Measurements from ENCODE around the gene SRBD1. TPM values are rescaled to one million over a fixed set of nuclear protein-coding genes. Genes with fewer than 3 reads are reported as not detected.

SRBD1 gene
- total and polyA plus RNA-seq, 7 experiments from 2014 or later, result 14.0 to 28.1 (median 19.6) TPM

GRCh38 chr2:45607701-45608100 lies 3.4 kb downstream of the SRBD1 start:
- no peaks in the 10 kb centered on the region for H3K9me3 ChIP-seq (ENCODE audit: control insufficient read depth in 2 of 3, low read length in 3 of 3)
- CTCF ChIA-PET, result no interaction called here
- ATAC-seq (no peak), DNase-seq (no peak)
- H3K4me1 ChIP-seq (ENCODE audit: control insufficient read depth in 2 of 2, insufficient read depth in 2 of 2, low read length in 2 of 2), result peaks cover 0 to 7% of the 10 kb centered on the region in 2 donors
- H3K9me3 Mint-ChIP-seq, result no peaks in the 10 kb centered on the region
- peaks cover 0 to 6% (median 0%) of the 10 kb centered on the region in 3 experiments for H3K36me3 ChIP-seq (ENCODE audit: control insufficient read depth in 2 of 3, insufficient read depth in 3 of 3, low read length in 3 of 3)
- no peaks in the 10 kb centered on the region for H3K27me3 ChIP-seq (ENCODE audit: control insufficient read depth in 2 of 2, insufficient read depth in 2 of 2, low read length in 2 of 2)
- no peak overlapping the region for H3K4me3 ChIP-seq (ENCODE audit: low read length)
- H3K4me3 Mint-ChIP-seq, result no peak overlapping the region
- no peaks in the 10 kb centered on the region for H3K27me3 Mint-ChIP-seq
- H3K36me3 Mint-ChIP-seq, result peaks cover 5 to 24% (median 14%) of the 10 kb centered on the region in 5 donors
- POLR2A ChIA-PET, result interaction anchor here (0.7 kb wide), 1 partner anchor 28 kb away, joined by 4 read pairs; no protein-coding TSS in a partner anchor
- no peak overlapping the region for H3K27ac ChIP-seq (ENCODE audit: low read depth, low read length)
- H3K27ac Mint-ChIP-seq, result peak overlapping the region in 3 of 9 donors; percentile 3 to 48 (median 22)
- intact Hi-C loops (cut with micrococcal nuclease), result no loop called here
- H3K4me1 Mint-ChIP-seq, result peaks cover 13 to 47% (median 31%) of the 10 kb centered on the region in 7 donors

GRCh38 chr2:45606796-45607195 lies 4.3 kb downstream of the SRBD1 start:
- Histone ChIP-seq H3K27ac (ENCODE audit: low read depth, low read length) (no peak overlapping the region), H3K4me1 (ENCODE audit: control insufficient read depth in 2 of 2, insufficient read depth in 2 of 2, low read length in 2 of 2) (peaks cover 0 to 7% of the 10 kb centered on the region in 2 donors), H3K9me3 (ENCODE audit: control insufficient read depth in 2 of 3, low read length in 3 of 3) (no peaks in the 10 kb centered on the region), H3K36me3 (ENCODE audit: control insufficient read depth in 2 of 3, insufficient read depth in 3 of 3, low read length in 3 of 3) (peaks cover 0 to 12% (median 0%) of the 10 kb centered on the region in 3 experiments), H3K4me3 (ENCODE audit: low read length) (no peak overlapping the region), H3K27me3 (ENCODE audit: control insufficient read depth in 2 of 2, insufficient read depth in 2 of 2, low read length in 2 of 2) (no peaks in the 10 kb centered on the region)
- no peak overlapping the region for H3K4me3 Mint-ChIP-seq
- ChIA-PET CTCF (no interaction called here), POLR2A (interaction anchor here (0.7 kb wide), 1 partner anchor 27 kb away, joined by 4 read pairs; no protein-coding TSS in a partner anchor)
- DNase-seq, result no peak
- H3K9me3 Mint-ChIP-seq, result no peaks in the 10 kb centered on the region
- peaks cover 8 to 31% (median 14%) of the 10 kb centered on the region in 5 donors for H3K36me3 Mint-ChIP-seq
- intact Hi-C loops (cut with micrococcal nuclease), result no loop called here
- no peaks in the 10 kb centered on the region for H3K27me3 Mint-ChIP-seq
- peaks cover 13 to 47% (median 31%) of the 10 kb centered on the region in 7 donors for H3K4me1 Mint-ChIP-seq
- ATAC-seq, result no peak
- H3K27ac Mint-ChIP-seq, result no peak overlapping the region

DNA sequence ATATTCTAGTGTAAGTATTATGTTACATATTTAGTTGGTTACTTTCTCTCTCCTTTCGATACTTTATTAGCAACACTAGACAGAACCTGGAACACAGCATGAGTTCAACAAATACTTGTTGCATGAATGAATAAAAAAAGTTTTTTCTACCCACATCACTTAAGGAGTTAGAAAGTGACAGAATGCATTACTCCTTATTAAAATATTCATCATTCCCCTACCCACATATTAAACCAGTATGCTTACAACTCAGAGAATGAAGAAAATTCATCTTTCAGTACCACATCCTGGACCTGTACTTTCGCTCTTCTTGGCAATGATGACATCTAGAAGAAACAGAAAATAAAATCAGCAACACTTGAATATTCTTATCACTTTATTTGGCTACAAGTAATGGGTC lies 6.0 kb downstream of the SRBD1 start:
- peaks cover 0 to 4% of the 10 kb centered on the region in 2 donors for H3K4me1 ChIP-seq (ENCODE audit: control insufficient read depth in 2 of 2, insufficient read depth in 2 of 2, low read length in 2 of 2)
- no peaks in the 10 kb centered on the region for H3K27me3 ChIP-seq (ENCODE audit: control insufficient read depth in 2 of 2, insufficient read depth in 2 of 2, low read length in 2 of 2)
- H3K36me3 ChIP-seq (ENCODE audit: control insufficient read depth in 2 of 3, insufficient read depth in 3 of 3, low read length in 3 of 3), result peaks cover 0 to 26% (median 0%) of the 10 kb centered on the region in 3 experiments
- H3K9me3 ChIP-seq (ENCODE audit: control insufficient read depth in 2 of 3, low read length in 3 of 3), result no peaks in the 10 kb centered on the region
- Mint-ChIP-seq H3K27me3 (no peaks in the 10 kb centered on the region), H3K36me3 (peaks cover 13 to 47% (median 24%) of the 10 kb centered on the region in 5 donors), H3K4me3 (no peak overlapping the region), H3K27ac (no peak overlapping the region), H3K4me1 (peaks cover 12 to 36% (median 24%) of the 10 kb centered on the region in 7 donors), H3K9me3 (no peaks in the 10 kb centered on the region)
- intact Hi-C loops (cut with micrococcal nuclease), result no loop called here
- no peak overlapping the region for H3K4me3 ChIP-seq (ENCODE audit: low read length)
- DNase-seq (no peak), ATAC-seq (no peak)
- no peak overlapping the region for H3K27ac ChIP-seq (ENCODE audit: low read depth, low read length)
- CTCF ChIA-PET, result no interaction called here
- POLR2A ChIA-PET, result no interaction called here

DNA sequence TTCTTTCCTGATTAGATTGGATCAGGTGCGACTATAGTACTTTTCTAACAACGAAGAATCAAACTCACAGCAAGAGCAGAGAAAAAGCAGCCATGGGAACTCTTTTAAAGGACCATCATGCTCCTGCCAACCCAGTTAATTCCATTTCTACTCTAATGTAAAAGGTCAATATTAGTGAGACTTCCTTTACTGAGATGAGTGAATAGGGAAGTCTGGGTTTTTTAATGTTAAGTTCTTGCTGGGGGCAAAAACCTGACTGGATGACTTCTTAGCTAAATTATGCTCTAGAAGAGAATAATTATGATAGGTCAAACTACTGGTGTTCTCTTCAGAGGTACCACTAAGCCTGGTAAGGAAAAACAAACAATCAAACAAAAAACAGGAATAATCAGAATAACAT lies 8.4 kb downstream of the SRBD1 start:
- intact Hi-C loops (cut with micrococcal nuclease), result no loop called here
- H3K36me3 Mint-ChIP-seq, result peaks cover 21 to 72% (median 30%) of the 10 kb centered on the region in 5 donors

GRCh38 chr2:45598545-45598944 lies 12.5 kb downstream of the SRBD1 start:
- Mint-ChIP-seq H3K9me3 (no peaks in the 10 kb centered on the region), H3K4me1 (peaks cover 0 to 28% (median 8%) of the 10 kb centered on the region in 7 donors), H3K27ac (peak overlapping the region in 1 of 9 donors; percentile 43), H3K27me3 (no peaks in the 10 kb centered on the region), H3K4me3 (no peak overlapping the region), H3K36me3 (peaks cover 24 to 86% (median 33%) of the 10 kb centered on the region in 5 donors)
- intact Hi-C loops (cut with micrococcal nuclease), result no loop called here
- DNase-seq, result no peak
- POLR2A ChIA-PET, result no interaction called here
- Histone ChIP-seq H3K36me3 (ENCODE audit: control insufficient read depth in 2 of 3, insufficient read depth in 3 of 3, low read length in 3 of 3) (peaks cover 0 to 54% (median 0%) of the 10 kb centered on the region in 3 experiments), H3K4me1 (ENCODE audit: control insufficient read depth in 2 of 2, insufficient read depth in 2 of 2, low read length in 2 of 2) (no peaks in the 10 kb centered on the region), H3K27ac (ENCODE audit: low read depth, low read length) (no peak overlapping the region), H3K9me3 (ENCODE audit: control insufficient read depth in 2 of 3, low read length in 3 of 3) (no peaks in the 10 kb centered on the region), H3K4me3 (ENCODE audit: low read length) (no peak overlapping the region), H3K27me3 (ENCODE audit: control insufficient read depth in 2 of 2, insufficient read depth in 2 of 2, low read length in 2 of 2) (no peaks in the 10 kb centered on the region)
- CTCF ChIA-PET, result no interaction called here
- ATAC-seq, result no peak

More for the DNA sequence above, 8.4 kb downstream of the SRBD1 start:
- Histone ChIP-seq H3K4me1 (ENCODE audit: control insufficient read depth in 2 of 2, insufficient read depth in 2 of 2, low read length in 2 of 2) (no peaks in the 10 kb centered on the region), H3K27me3 (ENCODE audit: control insufficient read depth in 2 of 2, insufficient read depth in 2 of 2, low read length in 2 of 2) (no peaks in the 10 kb centered on the region), H3K27ac (ENCODE audit: low read depth, low read length) (no peak overlapping the region), H3K36me3 (ENCODE audit: control insufficient read depth in 2 of 3, insufficient read depth in 3 of 3, low read length in 3 of 3) (peaks cover 0 to 51% (median 0%) of the 10 kb centered on the region in 3 experiments), H3K4me3 (ENCODE audit: low read length) (no peak overlapping the region), H3K9me3 (ENCODE audit: control insufficient read depth in 2 of 3, low read length in 3 of 3) (no peaks in the 10 kb centered on the region)
- DNase-seq (no peak), ATAC-seq (no peak)
- ChIA-PET CTCF (no interaction called here), POLR2A (no interaction called here)
- H3K4me3 Mint-ChIP-seq, result no peak overlapping the region
- no peaks in the 10 kb centered on the region for H3K9me3 Mint-ChIP-seq
- H3K27ac Mint-ChIP-seq, result no peak overlapping the region
- H3K27me3 Mint-ChIP-seq, result no peaks in the 10 kb centered on the region
- peaks cover 4 to 23% (median 8%) of the 10 kb centered on the region in 7 donors for H3K4me1 Mint-ChIP-seq

GRCh38 chr2:45596761-45597160 lies 14.3 kb downstream of the SRBD1 start:
- no peaks in the 10 kb centered on the region for H3K27me3 ChIP-seq (ENCODE audit: control insufficient read depth in 2 of 2, insufficient read depth in 2 of 2, low read length in 2 of 2)
- no peaks in the 10 kb centered on the region for H3K4me1 ChIP-seq (ENCODE audit: control insufficient read depth in 2 of 2, insufficient read depth in 2 of 2, low read length in 2 of 2)
- intact Hi-C loops (cut with micrococcal nuclease), result no loop called here
- no peak overlapping the region for H3K4me3 Mint-ChIP-seq
- no peaks in the 10 kb centered on the region for H3K9me3 ChIP-seq (ENCODE audit: control insufficient read depth in 2 of 3, low read length in 3 of 3)
- H3K4me1 Mint-ChIP-seq, result peaks cover 2 to 32% (median 6%) of the 10 kb centered on the region in 7 donors
- H3K36me3 Mint-ChIP-seq, result peaks cover 20 to 82% (median 35%) of the 10 kb centered on the region in 5 donors
- ChIA-PET POLR2A (no interaction called here), CTCF (interaction anchor here (0.8 kb wide), 1 partner anchor 11 kb away, joined by 6 read pairs; no protein-coding TSS in a partner anchor)
- no peak overlapping the region for H3K4me3 ChIP-seq (ENCODE audit: low read length)
- H3K27ac Mint-ChIP-seq, result no peak overlapping the region
- ATAC-seq, result no peak
- H3K36me3 ChIP-seq (ENCODE audit: control insufficient read depth in 2 of 3, insufficient read depth in 3 of 3, low read length in 3 of 3), result peaks cover 0 to 45% (median 0%) of the 10 kb centered on the region in 3 experiments
- H3K27ac ChIP-seq (ENCODE audit: low read depth, low read length), result no peak overlapping the region
- DNase-seq, result no peak
- H3K9me3 Mint-ChIP-seq, result peaks cover 0 to 2% (median 0%) of the 10 kb centered on the region in 11 donors
- no peaks in the 10 kb centered on the region for H3K27me3 Mint-ChIP-seq

Data from naive thymus-derived CD4-positive, alpha-beta T cell (primary cell).